HepG2 (cell line): Measurements from ENCODE around the gene BAG5. TPM values are rescaled to one million over a fixed set of nuclear protein-coding genes. Genes with fewer than 3 reads are reported as not detected.
A peak's percentile ranks its signal among the peaks of the same experiment; 100 is the strongest.

Experiments
- ATRX ChIP-seq: sonication (generic); formaldehyde crosslinking; IDR thresholded peaks from 2 replicates; pipeline ENCODE4 v1.4.0; 2020; ENCODE audit warnings: missing genetic modification reagents, borderline replicate concordance
- DZIP1 ChIP-seq: sonication (generic); formaldehyde crosslinking; IDR thresholded peaks from 2 replicates; pipeline ENCODE4 v1.5.0; 2020; ENCODE audit warnings: mild to moderate bottlenecking, missing genetic modification reagents
- KLF11 ChIP-seq: IDR thresholded peaks from 2 replicates; pipeline ENCODE4 v1.6.1; 2016; ENCODE audit warnings: missing compliant biosample characterization
- KLF6 ChIP-seq: IDR thresholded peaks from 2 replicates; pipeline ENCODE4 v1.8.0; 2016; ENCODE audit warnings: missing biosample characterization, missing genetic modification reagents
- NR3C1 ChIP-seq: sonication (generic); formaldehyde crosslinking; IDR thresholded peaks from 2 replicates; pipeline ENCODE4 v1.4.0; 2020; ENCODE audit warnings: missing genetic modification reagents
- POGK ChIP-seq: sonication (generic); formaldehyde crosslinking; conservative IDR thresholded peaks from 2 replicates; pipeline ENCODE4 v1.8.0; 2022; ENCODE audit warnings: mild to moderate bottlenecking, moderate library complexity, missing genetic modification reagents
- PRMT3 ChIP-seq: sonication (generic); formaldehyde crosslinking; IDR thresholded peaks from 2 replicates; pipeline ENCODE4 v1.8.1; 2022; ENCODE audit warnings: low read depth, mild to moderate bottlenecking, moderate library complexity, missing genetic modification reagents, borderline replicate concordance
- RFX3 ChIP-seq: IDR thresholded peaks from 2 replicates; pipeline ENCODE4 v1.6.1; 2016; ENCODE audit warnings: missing biosample characterization, missing genetic modification reagents
- TMF1 ChIP-seq: sonication (generic); formaldehyde crosslinking; IDR thresholded peaks from 2 replicates; pipeline ENCODE4 v1.8.1; 2022; ENCODE audit warnings: low read depth, missing genetic modification reagents
- U2AF2 ChIP-seq: fragments of 200-400 bp; formaldehyde crosslinking; IDR thresholded peaks from 2 replicates; pipeline ENCODE4 v1.6.1; 2017; ENCODE audit warnings: low read depth, mild to moderate bottlenecking, low read length
- ZBTB34 ChIP-seq: sonication (generic); formaldehyde crosslinking; IDR thresholded peaks from 2 replicates; pipeline ENCODE4 v1.8.0; 2022; ENCODE audit warnings: mild to moderate bottlenecking, missing genetic modification reagents
- ZBTB37 ChIP-seq: sonication (generic); formaldehyde crosslinking; IDR thresholded peaks from 2 replicates; pipeline ENCODE4 v1.4.0; 2020; ENCODE audit warnings: mild to moderate bottlenecking, missing genetic modification reagents
- ZNF101 ChIP-seq: sonication (generic); formaldehyde crosslinking; IDR thresholded peaks from 2 replicates; pipeline ENCODE4 v1.4.0; 2020; ENCODE audit warnings: mild to moderate bottlenecking, low read depth, missing genetic modification reagents, borderline replicate concordance
- ZNF660 ChIP-seq: sonication (generic); formaldehyde crosslinking; IDR thresholded peaks from 2 replicates; pipeline ENCODE4 v1.5.1; 2020; ENCODE audit warnings: mild to moderate bottlenecking, low read depth, missing genetic modification reagents, borderline replicate concordance
- ZNF720 ChIP-seq: sonication (generic); formaldehyde crosslinking; IDR thresholded peaks from 2 replicates; pipeline ENCODE4 v1.4.0; 2020; ENCODE audit warnings: missing genetic modification reagents
- ZNF782 ChIP-seq: sonication (generic); formaldehyde crosslinking; IDR thresholded peaks from 2 replicates; pipeline ENCODE4 v1.4.0; 2020; ENCODE audit warnings: missing genetic modification reagents, mild to moderate bottlenecking, borderline replicate concordance
- polyA plus RNA-seq, 8 experiments: library from polyadenylated mRNA; depleted of rRNA in 3 of 8; stranded (reverse) in 7 of 8; unstranded in 1 of 8; fragments of >200 nt; fragmentation: Illumina TruSeq in 4 of 8; extraction: Trizol in 4 of 8; gene quantifications; 2 replicates each; pipeline versions ENCODE4 v1.2.1 to v1.2.3, GENCODE V29; 2011 to 2016; ENCODE audit warnings: low read depth in 4 of 8, missing spikeins in 1 of 8, mixed read lengths in 1 of 8; ENCODE audit not compliant: insufficient read depth in 1 of 8
- total RNA-seq, 5 experiments: library from RNA; depleted of rRNA; stranded (reverse); fragments of >200 nt; fragmentation: Illumina TruSeq; extraction: Trizol; gene quantifications; 2 replicates each; pipeline ENCODE4 v1.2.3, GENCODE V29; 2016; ENCODE audit warnings: low read depth in 1 of 5
- TF ChIP-seq, protein P1 (sequence below): sonication (generic); formaldehyde crosslinking; IDR thresholded peaks from 2 replicates; pipeline ENCODE4 v1.5.1; 2020; ENCODE audit warnings: missing genetic modification reagents, mild to moderate bottlenecking, borderline replicate concordance

Gene BAG5
- total and polyA plus RNA-seq, 2 of the 13 experiments (the other 11 are each of a cell fraction or from before 2014, with no cell fraction given), result 3.5 to 21.0 TPM

DNA sequence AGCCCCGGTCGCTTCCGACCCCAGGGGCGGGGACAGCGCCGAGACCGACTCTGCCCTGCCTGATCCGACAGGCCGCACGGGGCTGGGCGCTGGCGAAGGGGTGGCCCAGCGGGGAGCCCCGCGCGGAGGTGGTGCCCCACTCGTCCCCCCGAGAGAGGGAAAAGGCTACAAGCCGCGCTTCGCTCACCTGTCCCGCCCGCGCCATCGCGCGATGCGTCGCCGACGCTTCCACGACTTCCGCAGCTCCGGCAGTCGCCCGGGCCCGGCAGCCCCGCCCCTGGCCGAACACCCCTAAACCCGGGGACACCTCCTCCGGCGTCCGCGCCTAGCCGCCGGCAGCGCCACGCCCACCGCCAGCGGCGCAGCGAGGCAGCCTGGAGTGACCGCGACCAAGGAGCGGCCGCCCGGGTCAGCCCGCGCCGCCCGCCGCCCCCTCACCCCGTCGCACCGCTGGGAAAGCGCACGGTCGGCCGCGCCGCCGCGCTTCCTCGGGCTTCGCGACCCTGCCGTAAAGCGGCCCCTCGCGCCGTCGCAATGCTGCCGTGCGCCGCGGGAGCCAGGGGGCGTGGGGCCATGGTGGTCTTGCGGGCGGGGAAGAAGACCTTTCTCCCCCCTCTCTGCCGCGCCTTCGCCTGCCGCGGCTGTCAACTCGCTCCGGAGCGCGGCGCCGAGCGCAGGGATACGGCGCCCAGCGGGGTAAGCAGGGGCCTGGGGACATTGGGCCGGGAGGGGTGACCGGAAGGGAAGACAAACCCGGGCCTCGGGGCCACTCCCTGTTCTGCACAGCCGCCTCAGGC is at the start of gene BAG5, which contains the start of gene COA8 (continued):
- TF ChIP-seq, protein P1, sequence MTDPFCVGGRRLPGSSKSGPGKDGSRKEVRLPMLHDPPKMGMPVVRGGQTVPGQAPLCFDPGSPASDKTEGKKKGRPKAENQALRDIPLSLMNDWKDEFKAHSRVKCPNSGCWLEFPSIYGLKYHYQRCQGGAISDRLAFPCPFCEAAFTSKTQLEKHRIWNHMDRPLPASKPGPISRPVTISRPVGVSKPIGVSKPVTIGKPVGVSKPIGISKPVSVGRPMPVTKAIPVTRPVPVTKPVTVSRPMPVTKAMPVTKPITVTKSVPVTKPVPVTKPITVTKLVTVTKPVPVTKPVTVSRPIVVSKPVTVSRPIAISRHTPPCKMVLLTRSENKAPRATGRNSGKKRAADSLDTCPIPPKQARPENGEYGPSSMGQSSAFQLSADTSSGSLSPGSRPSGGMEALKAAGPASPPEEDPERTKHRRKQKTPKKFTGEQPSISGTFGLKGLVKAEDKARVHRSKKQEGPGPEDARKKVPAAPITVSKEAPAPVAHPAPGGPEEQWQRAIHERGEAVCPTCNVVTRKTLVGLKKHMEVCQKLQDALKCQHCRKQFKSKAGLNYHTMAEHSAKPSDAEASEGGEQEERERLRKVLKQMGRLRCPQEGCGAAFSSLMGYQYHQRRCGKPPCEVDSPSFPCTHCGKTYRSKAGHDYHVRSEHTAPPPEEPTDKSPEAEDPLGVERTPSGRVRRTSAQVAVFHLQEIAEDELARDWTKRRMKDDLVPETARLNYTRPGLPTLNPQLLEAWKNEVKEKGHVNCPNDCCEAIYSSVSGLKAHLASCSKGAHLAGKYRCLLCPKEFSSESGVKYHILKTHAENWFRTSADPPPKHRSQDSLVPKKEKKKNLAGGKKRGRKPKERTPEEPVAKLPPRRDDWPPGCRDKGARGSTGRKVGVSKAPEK, result no peak
- TF ChIP-seq TMF1 (CRISPR knock-in tag) (no peak), KLF6 (CRISPR knock-in tag) (peak; percentile 72; the same call in 1 of the 2 replicates), ATRX (CRISPR knock-in tag) (no peak), ZNF782 (CRISPR knock-in tag) (0 out of 2 replicates have a peak, but pooled peaks have one; percentile 51), RFX3 (no peak), DZIP1 (no peak), ZBTB34 (CRISPR knock-in tag) (no peak), ZNF101 (CRISPR knock-in tag) (no peak), ZNF660 (CRISPR knock-in tag) (no peak), ZNF720 (CRISPR knock-in tag) (no peak), U2AF2 (no peak), ZBTB37 (CRISPR knock-in tag) (no peak), PRMT3 (CRISPR knock-in tag) (peak; percentile 67), NR3C1 (CRISPR knock-in tag) (no peak), KLF11 (no peak; the same call in 1 of the 2 replicates), POGK (CRISPR knock-in tag) (0 out of 2 replicates have a peak, but pooled peaks have one; percentile 7)
